Fibroblast of peridontal ligament (primary cell): ENCODE data around the gene FAM170B.
A peak's percentile ranks its signal among the peaks of the same experiment; 100 is the strongest.

Experiments used
- DNase-seq: peaks from one replicate; pipeline ENCODE4 v3.0.0-alpha.2; 2010; ENCODE audit errors: extremely low read depth

Gene FAM170B

GRCh38 chr10:49106451-49106850, 27.4 kb downstream of the FAM170B start:
- DNase-seq = peak; percentile 47

GRCh38 chr10:49105076-49105475, 28.7 kb downstream of the FAM170B start:
- DNase-seq = no peak

GRCh38 chr10:49104323-49104722, 29.5 kb downstream of the FAM170B start:
- DNase-seq = no peak

- no peak for DNase-seq
These were observed 30.1 kb downstream of the FAM170B start for GRCh38 chr10:49103761-49104160.

- DNase-seq = no peak
These were observed 34.8 kb downstream of the FAM170B start for GRCh38 chr10:49099046-49099445.

GRCh38 chr10:49096890-49097445, 36.9 kb downstream of the FAM170B start:
- DNase-seq = no peak

GRCh38 chr10:49094646-49095045, 39.2 kb downstream of the FAM170B start:
- no peak for DNase-seq

- DNase-seq = no peak
These were observed 39.9 kb downstream of the FAM170B start for GRCh38 chr10:49093922-49094321.

GRCh38 chr10:49092477-49092876, 41.3 kb downstream of the FAM170B start:
- no peak for DNase-seq

GRCh38 chr10:49091450-49092210, 42.2 kb downstream of the FAM170B start:
- no peak for DNase-seq

- DNase-seq = no peak
These were observed 43.0 kb downstream of the FAM170B start for GRCh38 chr10:49090696-49091380.

- no peak for DNase-seq
These were observed 43.6 kb downstream of the FAM170B start for GRCh38 chr10:49090189-49090575.

GRCh38 chr10:49089557-49090188, 44.1 kb downstream of the FAM170B start:
- peak; percentile 59 for DNase-seq

GRCh38 chr10:49089152-49089551, 44.7 kb downstream of the FAM170B start:
- no peak for DNase-seq

GRCh38 chr10:49086889-49087288, 46.9 kb downstream of the FAM170B start:
- no peak for DNase-seq

GRCh38 chr10:49083261-49083660, 50.6 kb downstream of the FAM170B start:
- no peak for DNase-seq

GRCh38 chr10:49082766-49083165, 51.1 kb downstream of the FAM170B start:
- no peak for DNase-seq

GRCh38 chr10:49081547-49082275, 52.1 kb downstream of the FAM170B start:
- no peak for DNase-seq
